Measurements from ENCODE around the gene SHC3.

SHC3 gene

GRCh38 chr9:89078860-89079259 is 99.8 kb downstream of the SHC3 start:
- ChIA-PET POLR2A (no interaction called here), CTCF (no interaction called here)
- TF ChIP-seq NFRKB (IDR thresholded peaks at IDR 0.05) = no peak
- TF ChIP-seq PKNOX1 (IDR thresholded peaks at IDR 0.05) = no peak
- TF ChIP-seq HDGF (IDR thresholded peaks at IDR 0.05; ENCODE audit: borderline replicate concordance) = no peak
- no peak for TF ChIP-seq CTBP1 (IDR thresholded peaks at IDR 0.05; ENCODE audit: borderline replicate concordance)
- no peak for TF ChIP-seq ARNT (IDR thresholded peaks at IDR 0.05)
- no peak for DNase-seq (ENCODE audit: extremely low spot score)

GRCh38 chr9:89078421-89078820 is 100.2 kb downstream of the SHC3 start:
- no peak for DNase-seq (ENCODE audit: extremely low spot score)
- no peak for TF ChIP-seq ARNT (IDR thresholded peaks at IDR 0.05)
- no peak for TF ChIP-seq PKNOX1 (IDR thresholded peaks at IDR 0.05)
- no peak for TF ChIP-seq SUZ12 (IDR thresholded peaks at IDR 0.05)
- no peak for TF ChIP-seq FOXA1 (IDR thresholded peaks at IDR 0.05)
- no peak for TF ChIP-seq BHLHE40 (IDR thresholded peaks at IDR 0.05; ENCODE audit: borderline replicate concordance)
- no peak for TF ChIP-seq LEF1 (IDR thresholded peaks at IDR 0.05; ENCODE audit: borderline replicate concordance)
- no peak for TF ChIP-seq SP1 (IDR thresholded peaks at IDR 0.05)
- TF ChIP-seq FOXM1 (IDR thresholded peaks at IDR 0.05; ENCODE audit: borderline replicate concordance) = no peak
- no peak for TF ChIP-seq ELF4 (IDR thresholded peaks at IDR 0.05)
- no peak for TF ChIP-seq HDGF (IDR thresholded peaks at IDR 0.05; ENCODE audit: borderline replicate concordance)
- POLR2A ChIA-PET = no interaction called here
- CTCF ChIA-PET = no interaction called here

GRCh38 chr9:89077519-89077918 is 101.1 kb downstream of the SHC3 start:
- POLR2A ChIA-PET = no interaction called here
- TF ChIP-seq LEF1 (IDR thresholded peaks at IDR 0.05; ENCODE audit: borderline replicate concordance) (no peak), ZNF384 (IDR thresholded peaks at IDR 0.05) (no peak), FOXK2 (IDR thresholded peaks at IDR 0.05) (no peak), BHLHE40 (IDR thresholded peaks at IDR 0.05; ENCODE audit: borderline replicate concordance) (no peak), NFRKB (IDR thresholded peaks at IDR 0.05) (no peak), CTBP1 (IDR thresholded peaks at IDR 0.05; ENCODE audit: borderline replicate concordance) (no peak), FOXA1 (IDR thresholded peaks at IDR 0.05) (no peak), HDGF (IDR thresholded peaks at IDR 0.05; ENCODE audit: borderline replicate concordance) (no peak), SP1 (IDR thresholded peaks at IDR 0.05) (no peak), ELF4 (IDR thresholded peaks at IDR 0.05) (no peak), L3MBTL2 (conservative IDR thresholded peaks at IDR 0.05) (no peak), PKNOX1 (IDR thresholded peaks at IDR 0.05) (no peak), FOXM1 (IDR thresholded peaks at IDR 0.05; ENCODE audit: borderline replicate concordance) (no peak), ARNT (IDR thresholded peaks at IDR 0.05) (no peak)
- no peak for DNase-seq (ENCODE audit: extremely low spot score)
- CTCF ChIA-PET = no interaction called here

GRCh38 chr9:89073397-89073796 is 105.2 kb downstream of the SHC3 start:
- POLR2A ChIA-PET = interaction anchor here (0.6 kb wide), 1 partner anchor 11 kb away, joined by 3 read pairs; no protein-coding TSS in a partner anchor
- CTCF ChIA-PET = no interaction called here
- TF ChIP-seq CTBP1 (IDR thresholded peaks at IDR 0.05; ENCODE audit: borderline replicate concordance) (no peak), FOXM1 (IDR thresholded peaks at IDR 0.05; ENCODE audit: borderline replicate concordance) (no peak), PKNOX1 (IDR thresholded peaks at IDR 0.05) (no peak), HDGF (IDR thresholded peaks at IDR 0.05; ENCODE audit: borderline replicate concordance) (no peak), LEF1 (IDR thresholded peaks at IDR 0.05; ENCODE audit: borderline replicate concordance) (no peak), FOXA1 (IDR thresholded peaks at IDR 0.05) (no peak), BHLHE40 (IDR thresholded peaks at IDR 0.05; ENCODE audit: borderline replicate concordance) (no peak), FOXK2 (IDR thresholded peaks at IDR 0.05) (no peak)
- DNase-seq (ENCODE audit: extremely low spot score) = no peak

- no peak for TF ChIP-seq TARDBP (IDR thresholded peaks at IDR 0.05)
- no peak for TF ChIP-seq CTBP1 (IDR thresholded peaks at IDR 0.05; ENCODE audit: borderline replicate concordance)
- TF ChIP-seq FOXA1 (IDR thresholded peaks at IDR 0.05) = no peak
- TF ChIP-seq ELF4 (IDR thresholded peaks at IDR 0.05) = no peak
- TF ChIP-seq FOXK2 (IDR thresholded peaks at IDR 0.05) = no peak
- TF ChIP-seq LEF1 (IDR thresholded peaks at IDR 0.05; ENCODE audit: borderline replicate concordance) = no peak
- TF ChIP-seq SP1 (IDR thresholded peaks at IDR 0.05) = no peak
- TF ChIP-seq SUZ12 (IDR thresholded peaks at IDR 0.05) = no peak
- TF ChIP-seq PKNOX1 (IDR thresholded peaks at IDR 0.05) = no peak
- TF ChIP-seq ARNT (IDR thresholded peaks at IDR 0.05) = no peak
- TF ChIP-seq HDGF (IDR thresholded peaks at IDR 0.05; ENCODE audit: borderline replicate concordance) = no peak
- TF ChIP-seq FOXM1 (IDR thresholded peaks at IDR 0.05; ENCODE audit: borderline replicate concordance) = no peak
- no peak for TF ChIP-seq ZNF384 (IDR thresholded peaks at IDR 0.05)
- no peak for TF ChIP-seq L3MBTL2 (conservative IDR thresholded peaks at IDR 0.05)
- no peak for TF ChIP-seq BHLHE40 (IDR thresholded peaks at IDR 0.05; ENCODE audit: borderline replicate concordance)
- no peak for TF ChIP-seq NFRKB (IDR thresholded peaks at IDR 0.05)
- no peak for DNase-seq (ENCODE audit: extremely low spot score)
- ChIA-PET POLR2A (no interaction called here), CTCF (no interaction called here)
These were observed 107.0 kb downstream of the SHC3 start for GRCh38 chr9:89071591-89071990.
